Stimulated activated CD8-positive, alpha-beta memory T cell treated with anti-CD3 and anti-CD28 coated beads, Interleukin-15, amount 100 ng/mL, for 1 hour (primary cell): ENCODE data around the gene LENEP.

Experiments
- DNase-seq: peaks from one replicate; pipeline ENCODE4 v3.0.0-alpha.2; 2020; ENCODE audit warnings: low read depth

Gene LENEP

GRCh38 chr1:155011437-155012025 lies 18.1 kb downstream of the LENEP start:
- DNase-seq = no peak

GRCh38 chr1:155012026-155012546 lies 18.7 kb downstream of the LENEP start:
- no peak for DNase-seq

- no peak for DNase-seq
These were observed 19.6 kb downstream of the LENEP start for GRCh38 chr1:155012776-155013602.

GRCh38 chr1:155013632-155014031 lies 20.2 kb downstream of the LENEP start:
- no peak for DNase-seq

- DNase-seq = no peak
These were observed 21.5 kb downstream of the LENEP start for GRCh38 chr1:155014709-155015508.

- no peak for DNase-seq
These were observed 22.3 kb downstream of the LENEP start for GRCh38 chr1:155015527-155016230.

GRCh38 chr1:155016231-155016831 lies 22.9 kb downstream of the LENEP start:
- no peak for DNase-seq

GRCh38 chr1:155017041-155017945 lies 23.9 kb downstream of the LENEP start:
- peak; percentile 80 for DNase-seq

GRCh38 chr1:155017946-155018316 lies 24.5 kb downstream of the LENEP start:
- no peak for DNase-seq

GRCh38 chr1:155018617-155019348 lies 25.4 kb downstream of the LENEP start:
- DNase-seq = no peak

- no peak for DNase-seq
These were observed 26.2 kb downstream of the LENEP start for GRCh38 chr1:155019377-155020245.

- DNase-seq = no peak
These were observed 28.9 kb downstream of the LENEP start for GRCh38 chr1:155022136-155022926.

GRCh38 chr1:155022927-155023236 lies 29.5 kb downstream of the LENEP start:
- no peak for DNase-seq

GRCh38 chr1:155023627-155024026 lies 30.2 kb downstream of the LENEP start:
- no peak for DNase-seq

GRCh38 chr1:155024315-155024714 lies 30.9 kb downstream of the LENEP start:
- no peak for DNase-seq

- DNase-seq = no peak
These were observed 32.8 kb downstream of the LENEP start for GRCh38 chr1:155026154-155026553.

GRCh38 chr1:155026588-155026987 lies 33.2 kb downstream of the LENEP start:
- DNase-seq = no peak
